ENCODE measurements around the gene USP3. TPM values are rescaled to one million over a fixed set of nuclear protein-coding genes. Genes with fewer than 3 reads are reported as not detected.
A peak's percentile ranks its signal among the peaks of the same experiment; 100 is the strongest.

Gene USP3
- total RNA-seq, 2 experiments from 2014 or later: 57.1 to 58.6 TPM

GRCh38 chr15:63556246-63556645, 51.9 kb downstream of the USP3 start:
- no peak for DNase-seq
- CTCF ChIA-PET: interaction anchor here (0.8 to 1.0 kb wide), 2 partner anchors 10 to 69 kb away, joined by 3 read pairs; no protein-coding TSS in a partner anchor
- POLR2A ChIA-PET: no interaction called here
- Mint-ChIP-seq H3K9me3 (no peaks in the 10 kb centered on the region), H3K27ac (peak overlapping the region; percentile 49), H3K27me3 (no peaks in the 10 kb centered on the region), H3K4me1 (ENCODE audit: low read depth) (peaks cover 71% of the 10 kb centered on the region), H3K4me3 (no peak overlapping the region), H3K36me3 (ENCODE audit: low read depth) (peaks cover 52% of the 10 kb centered on the region)
- intact Hi-C loops (cut with micrococcal nuclease): no loop called here
- no peak for TF ChIP-seq CTCF (IDR thresholded peaks at IDR 0.05)
- no peak for ATAC-seq

- no peak for TF ChIP-seq CTCF (IDR thresholded peaks at IDR 0.05)
- peaks cover 75% of the 10 kb centered on the region for H3K4me1 Mint-ChIP-seq (ENCODE audit: low read depth)
- ChIA-PET POLR2A (no interaction called here), CTCF (interaction anchor here (0.8 to 1.2 kb wide), 3 partner anchors 11 to 90 kb away, joined by 3 to 8 read pairs (median 3); no protein-coding TSS in a partner anchor)
- H3K9me3 Mint-ChIP-seq: no peaks in the 10 kb centered on the region
- peaks cover 57% of the 10 kb centered on the region for H3K36me3 Mint-ChIP-seq (ENCODE audit: low read depth)
- H3K4me3 Mint-ChIP-seq: no peak overlapping the region
- intact Hi-C loops (cut with micrococcal nuclease): no loop called here
- ATAC-seq: no peak
- no peaks in the 10 kb centered on the region for H3K27me3 Mint-ChIP-seq
- DNase-seq: no peak
- H3K27ac Mint-ChIP-seq: no peak overlapping the region
Observed at GRCh38 chr15:63556736-63557135, 52.3 kb downstream of the USP3 start.

GRCh38 chr15:63559753-63560152, 55.4 kb downstream of the USP3 start:
- peaks cover 47% of the 10 kb centered on the region for H3K4me1 Mint-ChIP-seq (ENCODE audit: low read depth)
- no peak for TF ChIP-seq CTCF (IDR thresholded peaks at IDR 0.05)
- intact Hi-C loops (cut with micrococcal nuclease): no loop called here
- H3K36me3 Mint-ChIP-seq (ENCODE audit: low read depth): peaks cover 54% of the 10 kb centered on the region
- POLR2A ChIA-PET: interaction anchor here (0.9 to 3.6 kb wide), 5 partner anchors 10 to 56 kb away, joined by 3 to 8 read pairs (median 4); no protein-coding TSS in a partner anchor
- H3K27me3 Mint-ChIP-seq: no peaks in the 10 kb centered on the region
- H3K9me3 Mint-ChIP-seq: no peaks in the 10 kb centered on the region
- DNase-seq: no peak
- CTCF ChIA-PET: interaction anchor here (1.0 to 1.4 kb wide), 2 partner anchors 9 to 34 kb away, joined by 3 read pairs; no protein-coding TSS in a partner anchor
- H3K4me3 Mint-ChIP-seq: no peak overlapping the region
- peak overlapping the region; percentile 29 for H3K27ac Mint-ChIP-seq
- ATAC-seq: no peak

GRCh38 chr15:63560741-63561448, 56.5 kb downstream of the USP3 start:
- CTCF ChIA-PET: interaction anchor here (1.0 kb wide), 1 partner anchor 10 kb away, joined by 3 read pairs; no protein-coding TSS in a partner anchor

More at GRCh38 chr15:63560741-63561448, 56.5 kb downstream of the USP3 start:
- peak overlapping the region; percentile 83 for H3K27ac Mint-ChIP-seq
- no peaks in the 10 kb centered on the region for H3K27me3 Mint-ChIP-seq
- H3K9me3 Mint-ChIP-seq: no peaks in the 10 kb centered on the region
- DNase-seq (peak; percentile 52), ATAC-seq (peak; percentile 88)
- H3K36me3 Mint-ChIP-seq (ENCODE audit: low read depth): peaks cover 53% of the 10 kb centered on the region
- no peak for TF ChIP-seq CTCF (IDR thresholded peaks at IDR 0.05)
- peaks cover 45% of the 10 kb centered on the region for H3K4me1 Mint-ChIP-seq (ENCODE audit: low read depth)
- intact Hi-C loops (cut with micrococcal nuclease): no loop called here
- POLR2A ChIA-PET: interaction anchor here (0.6 to 3.6 kb wide), 5 partner anchors 10 to 57 kb away, joined by 3 to 8 read pairs (median 4); no protein-coding TSS in a partner anchor
- H3K4me3 Mint-ChIP-seq: no peak overlapping the region

All from activated CD8-positive, alpha-beta T cell treated with anti-CD3 and anti-CD28 coated beads for 36 hours (primary cell).